ENCODE data around the gene PEA15.

Gene PEA15

GRCh38 chr1:160208557-160209320 is 3.6 kb downstream of the PEA15 start:
- peak; percentile 34 for DNase-seq (ENCODE audit: low read depth)

- DNase-seq (ENCODE audit: low read depth): peak; percentile 15
These were observed 4.3 kb downstream of the PEA15 start for GRCh38 chr1:160209321-160210046.

GRCh38 chr1:160210561-160210960 is 5.4 kb downstream of the PEA15 start:
- DNase-seq (ENCODE audit: low read depth): no peak

GRCh38 chr1:160211046-160211790 is 6.0 kb downstream of the PEA15 start:
- peak; percentile 15 for DNase-seq (ENCODE audit: low read depth)

- DNase-seq (ENCODE audit: low read depth): no peak
These were observed 9.4 kb downstream of the PEA15 start for GRCh38 chr1:160214481-160215140.

GRCh38 chr1:160216301-160216700 is 11.1 kb downstream of the PEA15 start:
- no peak for DNase-seq (ENCODE audit: low read depth)

GRCh38 chr1:160217481-160218051 is 12.4 kb downstream of the PEA15 start:
- DNase-seq (ENCODE audit: low read depth): no peak

- DNase-seq (ENCODE audit: low read depth): peak; percentile 87
These were observed 14.1 kb downstream of the PEA15 start for GRCh38 chr1:160219062-160219929.

GRCh38 chr1:160220301-160220700 is 15.1 kb downstream of the PEA15 start:
- DNase-seq (ENCODE audit: low read depth): no peak

- DNase-seq (ENCODE audit: low read depth): no peak
These were observed 15.9 kb downstream of the PEA15 start for GRCh38 chr1:160221089-160221488.

- no peak for DNase-seq (ENCODE audit: low read depth)
These were observed 17.4 kb downstream of the PEA15 start for GRCh38 chr1:160222546-160222945.

- no peak for DNase-seq (ENCODE audit: low read depth)
These were observed 19.4 kb downstream of the PEA15 start for GRCh38 chr1:160224606-160225005.

- no peak for DNase-seq (ENCODE audit: low read depth)
These were observed 20.2 kb downstream of the PEA15 start for GRCh38 chr1:160225345-160225744.

GRCh38 chr1:160226623-160227022 is 21.4 kb downstream of the PEA15 start:
- DNase-seq (ENCODE audit: low read depth): no peak

- no peak for DNase-seq (ENCODE audit: low read depth)
These were observed 21.9 kb downstream of the PEA15 start for GRCh38 chr1:160227034-160227433.

- DNase-seq (ENCODE audit: low read depth): no peak
These were observed 22.4 kb downstream of the PEA15 start for GRCh38 chr1:160227561-160227960.

- no peak for DNase-seq (ENCODE audit: low read depth)
These were observed 23.2 kb downstream of the PEA15 start for GRCh38 chr1:160228431-160228830.

GRCh38 chr1:160232911-160233310 is 27.7 kb downstream of the PEA15 start:
- no peak for DNase-seq (ENCODE audit: low read depth)

GRCh38 chr1:160236806-160237205 is 31.6 kb downstream of the PEA15 start:
- DNase-seq (ENCODE audit: low read depth): no peak

- no peak for DNase-seq (ENCODE audit: low read depth)
These were observed 32.4 kb downstream of the PEA15 start for GRCh38 chr1:160237558-160237957.

GRCh38 chr1:160238408-160238807 is 33.2 kb downstream of the PEA15 start:
- DNase-seq (ENCODE audit: low read depth): no peak
